Stimulated activated CD4-positive, alpha-beta T cell treated with anti-CD3 and anti-CD28 coated beads, Interleukin-2, amount 100 ng/mL, for 4 hours (primary cell): ENCODE data around the gene HDAC4.
A peak's percentile ranks its signal among the peaks of the same experiment; 100 is the strongest.

Source experiments
- DNase-seq: peaks from one replicate; pipeline ENCODE4 v3.0.0-alpha.2; 2020; ENCODE audit warnings: low read depth

The HDAC4 gene

GRCh38 chr2:239267288-239267951 is 133.4 kb downstream of the HDAC4 start:
- peak; percentile 86 for DNase-seq

DNA sequence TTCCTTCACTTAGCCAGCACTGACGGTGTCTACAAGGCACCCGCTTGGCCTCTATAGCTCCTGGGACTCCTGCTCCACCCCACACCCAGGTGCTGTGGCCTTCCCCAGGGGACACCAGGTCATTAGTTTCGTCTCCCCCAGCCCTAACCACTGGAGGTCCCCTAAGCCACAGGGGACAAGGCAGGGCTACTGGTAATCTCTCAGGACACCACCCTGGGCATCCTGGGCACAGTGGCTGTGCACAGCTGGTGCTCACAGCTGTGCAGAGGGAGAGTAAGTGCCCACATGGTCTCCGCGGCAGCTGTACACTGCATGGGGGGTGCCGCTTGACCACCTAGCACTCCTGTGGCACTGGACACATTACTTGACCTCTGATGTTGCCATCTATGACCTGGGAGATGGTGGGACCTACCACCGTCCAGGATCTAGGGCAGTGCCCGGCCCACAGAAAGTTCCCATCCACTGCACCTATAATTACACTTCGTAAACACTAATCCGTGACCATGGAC is 134.0 kb downstream of the HDAC4 start:
- no peak for DNase-seq

- DNase-seq: no peak
Observed at GRCh38 chr2:239266434-239266766, 134.4 kb downstream of the HDAC4 start.

DNA sequence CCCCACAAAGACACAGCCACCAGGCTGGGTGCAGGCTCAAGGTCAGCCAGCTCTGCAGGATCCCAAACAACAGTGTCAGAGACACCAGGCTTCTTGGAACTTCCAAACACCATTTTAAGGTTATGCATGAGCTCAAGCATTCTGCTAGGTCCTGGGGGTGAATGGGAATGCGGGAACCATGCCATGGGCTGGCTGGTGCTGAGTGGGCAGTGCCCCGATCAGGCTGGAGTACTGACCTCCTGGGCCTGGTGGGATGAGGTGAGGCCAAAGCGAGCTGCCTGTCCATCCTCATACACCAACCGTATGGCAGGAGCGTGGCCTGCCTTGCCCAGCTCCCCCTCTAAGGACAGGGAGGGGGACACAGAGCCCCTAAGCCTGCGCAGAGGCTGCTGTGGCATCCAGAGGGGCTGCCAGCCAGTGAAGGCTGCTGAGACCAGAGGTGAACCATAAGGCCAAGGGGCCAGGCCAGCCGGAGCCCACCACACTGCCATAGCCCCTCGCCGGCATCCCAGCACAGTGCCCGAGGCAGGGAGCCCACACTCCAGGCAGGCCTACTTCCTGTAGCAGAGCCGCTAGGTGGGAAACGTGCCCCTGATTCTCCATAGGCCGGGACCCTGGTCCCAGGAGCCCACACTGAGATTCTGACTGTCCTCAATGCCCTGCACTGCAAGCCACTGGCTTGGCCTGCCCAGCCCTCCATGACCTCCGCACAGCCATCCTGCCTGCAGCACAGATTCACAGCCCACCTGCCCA is 135.0 kb downstream of the HDAC4 start:
- no peak for DNase-seq

GRCh38 chr2:239264838-239265651 is 135.8 kb downstream of the HDAC4 start:
- peak; percentile 53 for DNase-seq

GRCh38 chr2:239264492-239264837 is 136.4 kb downstream of the HDAC4 start:
- no peak for DNase-seq

- DNase-seq: no peak
Observed at GRCh38 chr2:239263669-239264491, 136.9 kb downstream of the HDAC4 start.

GRCh38 chr2:239263231-239263630 is 137.6 kb downstream of the HDAC4 start:
- no peak for DNase-seq

DNA sequence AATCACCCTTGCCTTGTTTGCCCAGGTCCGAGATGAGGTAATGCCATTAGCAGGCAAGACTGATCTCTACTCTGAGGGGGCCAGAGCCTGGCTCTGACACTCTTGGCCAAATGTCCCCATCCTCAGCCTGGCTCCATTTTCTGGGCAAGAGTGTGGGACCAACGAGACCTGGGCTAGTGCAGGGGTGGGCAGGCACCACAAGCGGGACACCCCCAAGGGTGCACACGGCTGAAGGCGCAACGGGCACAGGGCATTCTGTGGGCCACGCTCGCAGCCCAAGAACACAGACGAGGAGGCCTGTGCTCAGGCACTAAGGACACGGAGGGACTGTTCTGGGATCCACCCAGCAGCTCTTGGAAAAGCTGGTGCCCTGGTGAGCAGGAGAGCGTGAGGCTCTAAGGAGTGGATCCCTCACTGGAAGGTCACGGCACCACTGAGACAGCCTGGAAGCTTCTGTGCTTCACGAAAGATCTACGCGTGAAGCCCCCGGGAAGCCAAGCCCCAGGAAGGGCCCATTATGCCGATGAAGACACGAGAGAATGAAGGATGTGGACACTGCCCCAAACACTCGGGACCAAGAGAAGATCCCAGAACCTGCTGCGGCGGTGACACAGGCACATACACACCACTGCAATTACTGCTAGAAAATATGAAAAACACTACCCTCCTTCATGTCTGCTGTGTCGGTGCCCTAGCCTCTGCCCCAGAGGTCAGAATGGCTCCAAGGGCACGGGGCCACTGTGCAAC is 138.2 kb downstream of the HDAC4 start:
- no peak for DNase-seq

DNA sequence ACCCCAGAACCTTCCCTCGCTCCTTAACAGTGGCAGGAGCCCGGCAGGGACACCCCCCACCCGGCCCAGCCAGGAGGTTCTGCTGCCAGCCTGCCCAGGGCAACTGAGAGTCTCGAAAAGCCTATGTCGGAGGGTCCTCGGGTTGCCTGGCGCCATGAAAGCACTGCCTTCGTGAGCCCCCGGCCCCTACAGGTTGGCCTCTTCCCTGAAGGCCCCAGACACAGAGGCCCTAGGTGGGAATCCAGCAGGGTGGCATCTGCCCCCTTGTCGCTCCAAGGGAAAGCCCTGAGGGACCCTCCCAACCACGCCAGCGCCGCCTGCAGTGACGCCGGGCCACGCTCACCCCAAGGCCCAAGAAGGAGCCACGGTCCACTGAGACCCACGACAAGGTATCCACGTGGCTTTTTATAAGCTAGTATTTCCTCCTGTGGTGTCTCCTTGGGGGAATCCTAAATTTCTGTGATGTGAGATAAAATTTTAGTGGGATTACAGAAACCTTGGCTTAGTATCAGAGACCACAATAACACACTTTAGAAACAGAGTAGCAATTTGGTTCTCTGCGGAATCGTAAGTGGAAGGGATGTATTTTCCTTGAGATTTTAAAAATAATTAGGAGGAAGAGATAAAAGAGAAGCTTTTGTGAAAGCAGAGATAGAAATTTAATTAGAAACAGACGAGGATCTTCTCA is 138.9 kb downstream of the HDAC4 start:
- DNase-seq: no peak

DNA sequence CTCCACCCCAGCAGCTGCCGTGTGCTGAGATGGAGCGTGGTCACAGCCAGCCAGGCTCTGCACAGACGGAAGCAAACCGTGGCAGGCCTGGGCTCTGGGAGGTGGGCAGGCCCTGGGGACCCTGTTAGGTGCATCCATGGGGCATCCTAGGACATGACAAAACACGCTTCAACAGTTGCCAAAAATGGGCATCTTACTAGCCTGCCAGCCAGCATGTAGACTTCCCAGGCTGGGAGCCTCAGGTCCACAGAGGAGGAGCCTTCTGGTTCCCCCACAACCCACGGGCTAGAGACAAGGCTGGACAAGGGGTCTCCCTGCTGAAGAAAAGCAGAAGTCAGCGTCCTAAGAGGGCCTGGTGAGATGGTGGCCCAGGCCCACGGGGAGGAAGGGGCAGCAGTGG is 139.5 kb downstream of the HDAC4 start:
- DNase-seq: no peak

- DNase-seq: no peak
Observed at GRCh38 chr2:239260546-239261327, 140.1 kb downstream of the HDAC4 start.

DNA sequence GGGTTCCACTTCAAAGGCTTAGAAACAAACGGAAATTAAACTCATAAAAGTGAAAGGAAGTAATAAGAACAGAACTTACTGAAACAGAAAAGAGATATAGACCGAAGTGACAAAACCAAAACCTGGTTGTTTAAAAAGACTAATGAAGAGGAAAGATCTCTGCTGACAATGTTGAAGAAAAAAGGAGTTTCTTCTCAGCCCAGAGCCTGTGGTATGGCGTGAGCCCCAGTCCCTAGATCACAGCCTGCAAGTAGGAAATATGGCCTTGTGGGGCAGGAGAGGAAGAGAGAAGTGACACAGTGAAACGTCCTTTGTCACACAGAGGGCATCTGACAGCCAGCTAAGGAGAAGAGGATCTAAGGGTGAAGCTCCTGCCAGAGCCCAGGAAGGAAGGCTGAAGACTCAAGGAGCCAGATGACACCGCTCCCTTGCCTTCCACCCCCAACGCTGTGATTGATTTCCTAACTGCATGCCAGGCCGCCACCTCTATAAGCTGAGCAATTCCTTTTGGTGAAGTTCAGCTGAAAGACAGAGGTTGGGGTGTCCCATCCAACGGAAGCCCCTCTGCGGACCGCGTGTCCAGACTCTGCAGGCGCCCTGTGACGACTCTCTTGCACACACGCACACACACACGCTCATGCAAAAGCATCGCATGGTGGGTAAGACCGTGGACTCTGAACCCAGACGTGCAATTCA is 141.1 kb downstream of the HDAC4 start:
- DNase-seq: no peak

- DNase-seq: no peak
Observed at GRCh38 chr2:239259173-239259572, 141.6 kb downstream of the HDAC4 start.

DNA sequence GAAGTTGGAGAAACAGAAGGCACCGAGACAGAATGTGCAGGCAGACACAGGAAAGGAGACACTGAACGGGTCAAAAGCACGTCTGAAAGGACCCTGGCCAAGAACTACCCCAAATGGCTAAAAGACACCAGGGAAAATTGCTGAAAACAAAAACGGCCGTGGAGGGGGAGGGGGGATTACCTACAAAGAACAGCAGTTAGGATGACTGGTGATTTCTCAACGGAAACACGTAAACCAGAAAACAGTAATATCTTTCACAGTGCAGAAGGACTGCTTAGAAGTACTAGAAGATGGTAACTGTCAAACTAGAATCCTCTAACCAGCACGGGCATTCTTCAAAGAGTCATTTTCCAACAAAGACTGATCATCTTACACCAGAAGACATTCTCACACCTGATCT is 142.6 kb downstream of the HDAC4 start:
- DNase-seq: no peak

DNA sequence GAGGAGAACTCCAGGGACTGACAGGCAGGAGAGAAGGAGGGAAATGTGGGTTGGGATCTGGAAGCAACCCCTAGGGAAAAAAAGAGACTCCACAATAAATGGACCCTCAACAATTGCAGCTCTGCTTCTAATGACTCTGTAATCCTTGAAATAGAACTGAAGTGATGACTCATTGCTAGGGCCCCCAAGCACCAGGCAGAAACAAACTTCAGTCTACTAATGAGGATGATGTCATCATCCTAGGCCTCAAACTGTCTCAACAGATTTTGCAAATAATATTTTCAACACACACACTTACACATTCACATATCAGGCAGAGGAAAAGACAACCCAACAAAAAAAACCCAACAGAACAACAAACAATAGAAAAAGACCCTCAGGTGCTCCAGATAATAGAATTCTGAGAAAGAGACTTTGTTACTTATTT is 143.3 kb downstream of the HDAC4 start:
- no peak for DNase-seq

- no peak for DNase-seq
Observed at GRCh38 chr2:239256350-239256743, 144.5 kb downstream of the HDAC4 start.

- DNase-seq: no peak
Observed at GRCh38 chr2:239255628-239256349, 145.0 kb downstream of the HDAC4 start.

DNA sequence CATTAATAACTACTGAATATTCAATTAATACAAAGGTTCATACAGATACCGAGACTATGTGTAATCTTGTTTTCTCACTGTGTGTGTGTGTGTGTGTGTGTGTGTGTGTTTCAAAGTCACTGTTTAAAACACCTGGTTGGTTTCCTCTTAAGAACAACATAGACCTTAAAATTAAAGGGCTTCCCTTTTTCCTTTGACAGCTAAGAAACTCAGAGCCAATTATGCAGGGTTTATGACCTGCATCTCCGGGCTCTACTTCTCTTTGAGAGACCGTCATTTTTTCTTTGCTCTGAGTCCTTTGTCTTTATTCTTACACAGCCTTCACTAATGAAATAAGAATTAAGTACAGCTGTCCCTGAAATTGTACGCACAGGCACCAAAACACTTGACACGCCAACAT is 145.6 kb downstream of the HDAC4 start:
- DNase-seq: no peak
